Lung (tissue), 12 donors: Measurements from ENCODE around the gene AGBL4. TPM values are rescaled to one million over a fixed set of nuclear protein-coding genes. Genes with fewer than 3 reads are reported as not detected.
"Not testable (repeated sequence)": the region's sequence is repeated elsewhere in the genome, so short reads cannot be mapped to it uniquely, and the experiment has no call there.

Experiments
- ATAC-seq: fragments of 200-7000 bp; cut with Tn5 transposase; one replicate; pipeline ENCODE4 v1.9.1; 2020; ENCODE audit warnings: moderate number of reproducible peaks; ENCODE audit not compliant: insufficient read depth, low FRiP score
- DNase-seq, 3 donors: peaks; one replicate each; pipeline ENCODE4 v3.0.0-alpha.2; 2013 to 2017
- H3K27ac ChIP-seq, 2 donors: one replicate each; pipeline ENCODE4 v1.5.1; 2013; ENCODE audit warnings: mild to moderate bottlenecking in 2 of 2, moderate library complexity in 2 of 2, control low read depth in 1 of 2, inconsistent platforms in 1 of 2, low read depth in 1 of 2, low read length in 1 of 2
- H3K27me3 ChIP-seq, 3 donors: one replicate each; pipeline ENCODE4 v1.5.1; 2013; ENCODE audit warnings: low read length in 2 of 3; ENCODE audit not compliant: control insufficient read depth in 3 of 3, insufficient read depth in 3 of 3
- H3K36me3 ChIP-seq, 4 donors: one replicate each; pipeline ENCODE4 v1.5.1; 2013; ENCODE audit warnings: low read length in 4 of 4, mild to moderate bottlenecking in 1 of 4, moderate library complexity in 1 of 4; ENCODE audit not compliant: control insufficient read depth in 4 of 4, insufficient read depth in 4 of 4
- H3K4me1 ChIP-seq, 5 donors: one replicate each; pipeline ENCODE4 v1.5.1; 2013; ENCODE audit warnings: low read length in 5 of 5, mild to moderate bottlenecking in 2 of 5, moderate library complexity in 1 of 5; ENCODE audit not compliant: control insufficient read depth in 5 of 5, insufficient read depth in 5 of 5
- H3K4me3 ChIP-seq: one replicate; pipeline ENCODE4 v1.5.1; 2013; ENCODE audit warnings: mild to moderate bottlenecking, control low read depth, moderate library complexity
- H3K9ac ChIP-seq, 2 donors: one replicate each; pipeline ENCODE4 v1.5.1; 2013; ENCODE audit warnings: low read length in 2 of 2, control low read depth in 1 of 2; ENCODE audit not compliant: insufficient read depth in 1 of 2
- H3K9me3 ChIP-seq, 4 donors: one replicate each; pipeline ENCODE4 v1.5.1; 2013; ENCODE audit warnings: low read length in 3 of 4, mild to moderate bottlenecking in 1 of 4, moderate library complexity in 1 of 4; ENCODE audit not compliant: control insufficient read depth in 4 of 4, insufficient read depth in 3 of 4
- WGBS, 2 donors: extraction: QIAGEN DNeasy Blood & Tissue Kit; methylation state at CpG; one replicate each; pipeline ENCODE4 v1.1.7; 2013; 5-methylcytosine and 5-hydroxymethylcytosine counted together
- polyA plus RNA-seq, 2 donors: library from polyadenylated mRNA; stranded (reverse); fragments of 200-250 nt; gene quantifications; one replicate each; pipeline ENCODE4 v1.2.1, GENCODE V29; 2013
- total RNA-seq, 2 donors: library from RNA; depleted of rRNA in 1 of 2; stranded (reverse); fragments of >200 nt in 1 of 2; gene quantifications; one replicate each; pipeline ENCODE4 v1.2.1, GENCODE V29; 2014 to 2021
- TF ChIP-seq, protein P1 (sequence below): IDR thresholded peaks from 2 replicates; pipeline ENCODE4 v1.5.1; 2012; ENCODE audit warnings: mild to moderate bottlenecking; ENCODE audit errors: control extremely low read depth, extremely low read depth
- donor health status: control.
- donor health status: control.
- donor health status: Bipolar disorder and iron deficiency.
- donor health status: healthy.
- donor health status: DM: yes; HTN: yes; CAD: no.

The AGBL4 gene
- total and polyA plus RNA-seq, 4 donors: 0.24 to 7.5 (median 2.6) TPM

- no peaks in the 10 kb centered on the region for H3K36me3 ChIP-seq
- TF ChIP-seq, protein P1, sequence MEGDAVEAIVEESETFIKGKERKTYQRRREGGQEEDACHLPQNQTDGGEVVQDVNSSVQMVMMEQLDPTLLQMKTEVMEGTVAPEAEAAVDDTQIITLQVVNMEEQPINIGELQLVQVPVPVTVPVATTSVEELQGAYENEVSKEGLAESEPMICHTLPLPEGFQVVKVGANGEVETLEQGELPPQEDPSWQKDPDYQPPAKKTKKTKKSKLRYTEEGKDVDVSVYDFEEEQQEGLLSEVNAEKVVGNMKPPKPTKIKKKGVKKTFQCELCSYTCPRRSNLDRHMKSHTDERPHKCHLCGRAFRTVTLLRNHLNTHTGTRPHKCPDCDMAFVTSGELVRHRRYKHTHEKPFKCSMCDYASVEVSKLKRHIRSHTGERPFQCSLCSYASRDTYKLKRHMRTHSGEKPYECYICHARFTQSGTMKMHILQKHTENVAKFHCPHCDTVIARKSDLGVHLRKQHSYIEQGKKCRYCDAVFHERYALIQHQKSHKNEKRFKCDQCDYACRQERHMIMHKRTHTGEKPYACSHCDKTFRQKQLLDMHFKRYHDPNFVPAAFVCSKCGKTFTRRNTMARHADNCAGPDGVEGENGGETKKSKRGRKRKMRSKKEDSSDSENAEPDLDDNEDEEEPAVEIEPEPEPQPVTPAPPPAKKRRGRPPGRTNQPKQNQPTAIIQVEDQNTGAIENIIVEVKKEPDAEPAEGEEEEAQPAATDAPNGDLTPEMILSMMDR: no peak
- no peak overlapping the region for H3K27ac ChIP-seq
- DNase-seq (no peak), ATAC-seq (no peak)
- 88 to 91% methylated on average over 1 of the region's 1 CpG for WGBS, 2 donors
- peaks cover 0 to 5% (median 0%) of the 10 kb centered on the region in 4 donors for H3K9me3 ChIP-seq
- no peaks in the 10 kb centered on the region for H3K4me1 ChIP-seq
- H3K27me3 ChIP-seq: no peaks in the 10 kb centered on the region
- no peak overlapping the region for H3K9ac ChIP-seq
- no peak overlapping the region for H3K4me3 ChIP-seq
Observed at GRCh38 chr1:49026230-49026811, 997.4 kb downstream of the AGBL4 start.

GRCh38 chr1:49016030-49016977 is 1007.5 kb downstream of the AGBL4 start:
- TF ChIP-seq, protein P1: no peak
- no peak overlapping the region for H3K27ac ChIP-seq
- H3K9ac ChIP-seq: no peak overlapping the region
- peak in 2 of 3 donors; percentile 15 to 51 for DNase-seq
- H3K4me1 ChIP-seq: no peaks in the 10 kb centered on the region
- no peaks in the 10 kb centered on the region for H3K9me3 ChIP-seq
- ATAC-seq: no peak
- H3K36me3 ChIP-seq: no peaks in the 10 kb centered on the region
- 49 to 65% methylated on average over 5 of the region's 5 CpGs for WGBS, 2 donors
- no peaks in the 10 kb centered on the region for H3K27me3 ChIP-seq
- no peak overlapping the region for H3K4me3 ChIP-seq

- Histone ChIP-seq H3K4me1 (no peaks in the 10 kb centered on the region), H3K27me3 (no peaks in the 10 kb centered on the region), H3K9ac (no peak overlapping the region), H3K9me3 (no peaks in the 10 kb centered on the region), H3K27ac (no peak overlapping the region), H3K4me3 (no peak overlapping the region), H3K36me3 (no peaks in the 10 kb centered on the region)
- ATAC-seq (no peak), DNase-seq (no peak)
- TF ChIP-seq, protein P1: no peak
Observed at GRCh38 chr1:49013079-49013478, 1010.7 kb downstream of the AGBL4 start.

- DNase-seq, H3K9me3 ChIP-seq, H3K4me3 ChIP-seq, H3K27me3 ChIP-seq, H3K27ac ChIP-seq, ATAC-seq, H3K36me3 ChIP-seq, H3K9ac ChIP-seq, H3K4me1 ChIP-seq: not testable (repeated sequence)
- WGBS, 2 donors: 95% methylated on average over 10 of the region's 10 CpGs
Observed at GRCh38 chr1:49002981-49003380, 1020.8 kb downstream of the AGBL4 start.
